HEK293 (cell line): ENCODE results near the gene PAPSS2.

Experiments used
- CTCF ChIA-PET: fragments of 350-600 bp; formaldehyde crosslinking; extraction: SDS; loops from one replicate; lab custom pipeline; 2021; ENCODE audit warnings: antibody characterized with exemption; lab: Yijun Ruan, JAX
- POLR2A ChIA-PET: fragments of 300-600 bp; formaldehyde crosslinking; extraction: SDS; loops from one replicate; lab custom pipeline; 2020; ENCODE audit warnings: antibody characterized with exemption, inconsistent platforms; lab: Yijun Ruan, JAX
- H3K27ac ChIP-seq: fragments of 200-500 bp; sonication (Bioruptor generic); 2 replicates; pipeline ENCODE4 v1.5.1; 2014; ENCODE audit warnings: low read depth, low read length, control low read depth, inconsistent platforms; ENCODE audit errors: extremely low read depth
- H3K36me3 ChIP-seq, 2 experiments: fragments of 200-500 bp in 1 of 2; sonication (Bioruptor generic) in 1 of 2; 1 replicate in 1 of 2; 2 replicates in 1 of 2; pipeline ENCODE4 v1.5.1; 2014 to 2017; ENCODE audit warnings: inconsistent platforms in 2 of 2, low read length in 2 of 2; ENCODE audit not compliant: control insufficient read depth in 2 of 2, insufficient read depth in 1 of 2
- H3K4me1 ChIP-seq: fragments of 200-500 bp; sonication (Bioruptor generic); 2 replicates; pipeline ENCODE4 v1.5.1; 2014; ENCODE audit warnings: mild to moderate bottlenecking, low read length, inconsistent platforms; ENCODE audit not compliant: control insufficient read depth, insufficient read depth
- H3K4me3 ChIP-seq: 2 replicates; pipeline ENCODE4 v1.5.1; 2011; ENCODE audit warnings: low read depth, mild to moderate bottlenecking, control low read depth, low read length, moderate library complexity
- H3K9me3 ChIP-seq: fragments of 200-500 bp; sonication (Bioruptor generic); 2 replicates; pipeline ENCODE4 v1.5.1; 2014; ENCODE audit warnings: low read depth, low read length, inconsistent platforms; ENCODE audit not compliant: control insufficient read depth, insufficient read depth
- OSR2 ChIP-seq: fragments of 450-650 bp; formaldehyde crosslinking; IDR thresholded peaks from 2 replicates; pipeline ENCODE4 v1.5.1; 2016; ENCODE audit warnings: missing biosample characterization, missing genetic modification characterization
- PATZ1 ChIP-seq: fragments of 450-650 bp; formaldehyde crosslinking; IDR thresholded peaks from 2 replicates; pipeline ENCODE4 v1.5.1; 2016; ENCODE audit warnings: missing biosample characterization, missing genetic modification characterization
- PRDM10 ChIP-seq: fragments of 450-650 bp; formaldehyde crosslinking; IDR thresholded peaks from 2 replicates; pipeline ENCODE4 v1.5.1; 2016; ENCODE audit warnings: missing biosample characterization, missing genetic modification characterization
- SP2 ChIP-seq: fragments of 450-650 bp; formaldehyde crosslinking; IDR thresholded peaks from 2 replicates; pipeline ENCODE4 v1.5.1; 2016; ENCODE audit warnings: missing biosample characterization, missing genetic modification characterization
- ZBTB11 ChIP-seq: fragments of 450-650 bp; formaldehyde crosslinking; conservative IDR thresholded peaks from 2 replicates; pipeline ENCODE4 v1.5.1; 2016; ENCODE audit warnings: low read depth, missing biosample characterization, missing genetic modification characterization
- ZNF146 ChIP-seq: fragments of 450-650 bp; formaldehyde crosslinking; IDR thresholded peaks from 2 replicates; pipeline ENCODE4 v1.5.1; 2016; ENCODE audit warnings: missing biosample characterization, missing genetic modification characterization
- ZNF366 ChIP-seq: fragments of 450-650 bp; formaldehyde crosslinking; conservative IDR thresholded peaks from 2 replicates; pipeline ENCODE4 v1.5.1; 2016; ENCODE audit warnings: missing biosample characterization, missing genetic modification characterization
- ZNF571 ChIP-seq: fragments of 450-650 bp; formaldehyde crosslinking; IDR thresholded peaks from 2 replicates; pipeline ENCODE4 v1.5.0; 2017; ENCODE audit warnings: missing biosample characterization, missing genetic modification characterization
- ZNF600 ChIP-seq: fragments of 450-650 bp; formaldehyde crosslinking; IDR thresholded peaks from 2 replicates; pipeline ENCODE4 v1.5.1; 2016; ENCODE audit warnings: missing biosample characterization, missing genetic modification characterization
- ZNF626 ChIP-seq: fragments of 450-650 bp; sonication (Bioruptor Pico); formaldehyde crosslinking; IDR thresholded peaks from 2 replicates; pipeline ENCODE4 v1.5.1; 2018; ENCODE audit warnings: missing biosample characterization, missing genetic modification characterization, inconsistent platforms
- ZNF629 ChIP-seq: fragments of 450-650 bp; formaldehyde crosslinking; IDR thresholded peaks from 2 replicates; pipeline ENCODE4 v1.5.1; 2017; ENCODE audit warnings: missing biosample characterization, missing genetic modification characterization
- ZNF664 ChIP-seq: fragments of 450-650 bp; formaldehyde crosslinking; IDR thresholded peaks from 2 replicates; pipeline ENCODE4 v1.5.1; 2016; ENCODE audit warnings: missing biosample characterization, missing genetic modification characterization
- ZNF792 ChIP-seq: fragments of 450-650 bp; formaldehyde crosslinking; IDR thresholded peaks from 2 replicates; pipeline ENCODE4 v1.5.1; 2016; ENCODE audit warnings: missing biosample characterization, missing genetic modification characterization
- TF ChIP-seq, protein P1 (sequence below): fragments of 450-650 bp; formaldehyde crosslinking; conservative IDR thresholded peaks from 2 replicates; pipeline ENCODE4 v1.5.1; 2016; ENCODE audit warnings: low read depth, missing biosample characterization, missing genetic modification characterization
- TF ChIP-seq, protein P2 (sequence below): fragments of 450-650 bp; formaldehyde crosslinking; IDR thresholded peaks from 2 replicates; pipeline ENCODE4 v1.5.1; 2017; ENCODE audit warnings: missing biosample characterization, missing genetic modification characterization

PAPSS2 gene

DNA sequence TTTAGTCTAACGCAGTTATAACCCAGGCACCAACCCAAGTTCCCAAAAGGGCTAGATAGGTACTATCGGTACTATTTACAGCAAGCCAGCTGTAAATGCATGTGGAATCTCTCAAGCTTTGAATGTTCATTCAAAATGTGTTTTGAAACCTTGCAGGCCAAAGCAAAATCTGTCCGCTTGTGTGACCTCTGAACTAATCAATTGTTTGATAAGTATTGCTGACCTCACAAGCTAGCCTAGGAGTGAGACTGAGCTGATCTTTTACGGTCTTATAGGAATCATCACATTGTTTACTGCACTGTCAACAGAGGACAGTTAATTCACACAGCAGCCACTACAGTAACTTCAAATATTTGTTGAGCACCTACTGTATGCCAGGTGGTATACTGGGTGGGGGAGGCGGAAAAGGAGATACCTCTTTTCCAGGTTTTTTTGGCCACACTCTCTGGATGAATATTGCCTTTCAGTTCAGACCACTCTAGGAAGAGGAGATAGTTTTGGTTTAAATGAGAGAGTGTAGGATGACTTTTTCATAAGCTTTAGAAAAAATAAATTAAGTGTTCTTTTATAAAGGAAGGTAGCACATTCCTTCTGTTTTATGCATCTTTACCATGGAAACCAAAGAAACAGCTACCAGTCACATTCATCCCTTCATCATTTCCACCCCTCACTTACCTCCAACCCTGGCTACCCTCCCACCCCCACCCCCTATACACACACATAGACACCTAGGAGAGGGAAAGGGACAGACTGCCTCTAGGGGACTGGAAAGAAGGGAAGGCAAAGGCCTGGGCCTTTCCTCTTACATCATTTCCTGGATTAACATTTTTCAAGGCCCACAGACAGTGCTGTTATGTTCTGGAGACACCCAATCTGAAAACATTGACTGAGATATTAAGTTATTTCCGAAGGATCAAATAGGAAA is 2.4 kb downstream of the PAPSS2 start:
- POLR2A ChIA-PET, result interaction anchor here (0.6 to 2.2 kb wide), 3 partner anchors 39 to 176 kb away, joined by 3 to 5 read pairs (median 3); partner anchors contain the start of gene MINPP1
- Histone ChIP-seq H3K36me3 (peaks cover 0 to 5% of the 10 kb centered on the region in 2 experiments; a peak in 2 of 3 replicates), H3K27ac (peak overlapping the region; percentile 39; the same call in 1 of the 2 replicates), H3K9me3 (no peaks in the 10 kb centered on the region)
- CTCF ChIA-PET, result interaction anchor here (0.7 to 1.0 kb wide), 5 partner anchors 11 to 128 kb away, joined by 3 to 6 read pairs (median 3); no protein-coding TSS in a partner anchor
- TF ChIP-seq, protein P1, sequence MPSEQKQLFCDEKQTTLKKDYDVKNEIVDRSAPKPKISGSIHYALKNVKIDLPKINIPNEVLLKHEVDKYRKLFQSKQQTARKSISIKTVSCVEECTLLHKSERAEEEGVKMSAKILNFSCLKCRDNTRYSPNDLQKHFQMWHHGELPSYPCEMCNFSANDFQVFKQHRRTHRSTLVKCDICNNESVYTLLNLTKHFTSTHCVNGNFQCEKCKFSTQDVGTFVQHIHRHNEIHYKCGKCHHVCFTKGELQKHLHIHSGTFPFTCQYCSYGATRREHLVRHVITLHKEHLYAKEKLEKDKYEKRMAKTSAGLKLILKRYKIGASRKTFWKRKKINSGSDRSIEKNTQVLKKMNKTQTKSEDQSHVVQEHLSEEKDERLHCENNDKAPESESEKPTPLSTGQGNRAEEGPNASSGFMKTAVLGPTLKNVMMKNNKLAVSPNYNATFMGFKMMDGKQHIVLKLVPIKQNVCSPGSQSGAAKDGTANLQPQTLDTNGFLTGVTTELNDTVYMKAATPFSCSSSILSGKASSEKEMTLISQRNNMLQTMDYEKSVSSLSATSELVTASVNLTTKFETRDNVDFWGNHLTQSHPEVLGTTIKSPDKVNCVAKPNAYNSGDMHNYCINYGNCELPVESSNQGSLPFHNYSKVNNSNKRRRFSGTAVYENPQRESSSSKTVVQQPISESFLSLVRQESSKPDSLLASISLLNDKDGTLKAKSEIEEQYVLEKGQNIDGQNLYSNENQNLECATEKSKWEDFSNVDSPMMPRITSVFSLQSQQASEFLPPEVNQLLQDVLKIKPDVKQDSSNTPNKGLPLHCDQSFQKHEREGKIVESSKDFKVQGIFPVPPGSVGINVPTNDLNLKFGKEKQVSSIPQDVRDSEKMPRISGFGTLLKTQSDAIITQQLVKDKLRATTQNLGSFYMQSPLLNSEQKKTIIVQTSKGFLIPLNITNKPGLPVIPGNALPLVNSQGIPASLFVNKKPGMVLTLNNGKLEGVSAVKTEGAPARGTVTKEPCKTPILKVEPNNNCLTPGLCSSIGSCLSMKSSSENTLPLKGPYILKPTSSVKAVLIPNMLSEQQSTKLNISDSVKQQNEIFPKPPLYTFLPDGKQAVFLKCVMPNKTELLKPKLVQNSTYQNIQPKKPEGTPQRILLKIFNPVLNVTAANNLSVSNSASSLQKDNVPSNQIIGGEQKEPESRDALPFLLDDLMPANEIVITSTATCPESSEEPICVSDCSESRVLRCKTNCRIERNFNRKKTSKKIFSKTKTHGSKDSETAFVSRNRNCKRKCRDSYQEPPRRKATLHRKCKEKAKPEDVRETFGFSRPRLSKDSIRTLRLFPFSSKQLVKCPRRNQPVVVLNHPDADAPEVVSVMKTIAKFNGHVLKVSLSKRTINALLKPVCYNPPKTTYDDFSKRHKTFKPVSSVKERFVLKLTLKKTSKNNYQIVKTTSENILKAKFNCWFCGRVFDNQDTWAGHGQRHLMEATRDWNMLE (tag by site-specific recombination), result peak; percentile 44; the same call in 1 of the 2 replicates
- TF ChIP-seq ZNF792 (0 out of 2 replicates have a peak, but pooled peaks have one; percentile 47), ZNF146 (tag by site-specific recombination) (no peak), PRDM10 (peak; percentile 82), ZNF366 (tag by site-specific recombination) (peak; percentile 44), PATZ1 (tag by site-specific recombination) (peak; percentile 60; the same call in 1 of the 2 replicates), ZNF629 (tag by site-specific recombination) (peak; percentile 30; the same call in 1 of the 2 replicates), ZNF664 (tag by site-specific recombination) (peak; percentile 90), OSR2 (tag by site-specific recombination) (0 out of 2 replicates have a peak, but pooled peaks have one; percentile 11), SP2 (tag by site-specific recombination) (peak; percentile 37), ZNF571 (tag by site-specific recombination) (no peak), ZNF626 (tag by site-specific recombination) (no peak), ZNF600 (tag by site-specific recombination) (peak; percentile 72; the same call in 1 of the 2 replicates), ZBTB11 (tag by site-specific recombination) (peak; percentile 81)
- TF ChIP-seq, protein P2, sequence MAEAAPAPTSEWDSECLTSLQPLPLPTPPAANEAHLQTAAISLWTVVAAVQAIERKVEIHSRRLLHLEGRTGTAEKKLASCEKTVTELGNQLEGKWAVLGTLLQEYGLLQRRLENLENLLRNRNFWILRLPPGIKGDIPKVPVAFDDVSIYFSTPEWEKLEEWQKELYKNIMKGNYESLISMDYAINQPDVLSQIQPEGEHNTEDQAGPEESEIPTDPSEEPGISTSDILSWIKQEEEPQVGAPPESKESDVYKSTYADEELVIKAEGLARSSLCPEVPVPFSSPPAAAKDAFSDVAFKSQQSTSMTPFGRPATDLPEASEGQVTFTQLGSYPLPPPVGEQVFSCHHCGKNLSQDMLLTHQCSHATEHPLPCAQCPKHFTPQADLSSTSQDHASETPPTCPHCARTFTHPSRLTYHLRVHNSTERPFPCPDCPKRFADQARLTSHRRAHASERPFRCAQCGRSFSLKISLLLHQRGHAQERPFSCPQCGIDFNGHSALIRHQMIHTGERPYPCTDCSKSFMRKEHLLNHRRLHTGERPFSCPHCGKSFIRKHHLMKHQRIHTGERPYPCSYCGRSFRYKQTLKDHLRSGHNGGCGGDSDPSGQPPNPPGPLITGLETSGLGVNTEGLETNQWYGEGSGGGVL (tag by site-specific recombination), result peak; percentile 74
- TF ChIP-seq, all 188 proteins: peak for 12
- no peak overlapping the region for H3K4me3 ChIP-seq
- peaks cover 33% of the 10 kb centered on the region for H3K4me1 ChIP-seq
